Measurements from ENCODE around the gene DUSP8. TPM values are rescaled to one million over a fixed set of nuclear protein-coding genes. Genes with fewer than 3 reads are reported as not detected.

The DUSP8 gene
- polyA plus RNA-seq, 1 of the 3 experiments (the other 2 are of a cell fraction) = 2.0 TPM

DNA sequence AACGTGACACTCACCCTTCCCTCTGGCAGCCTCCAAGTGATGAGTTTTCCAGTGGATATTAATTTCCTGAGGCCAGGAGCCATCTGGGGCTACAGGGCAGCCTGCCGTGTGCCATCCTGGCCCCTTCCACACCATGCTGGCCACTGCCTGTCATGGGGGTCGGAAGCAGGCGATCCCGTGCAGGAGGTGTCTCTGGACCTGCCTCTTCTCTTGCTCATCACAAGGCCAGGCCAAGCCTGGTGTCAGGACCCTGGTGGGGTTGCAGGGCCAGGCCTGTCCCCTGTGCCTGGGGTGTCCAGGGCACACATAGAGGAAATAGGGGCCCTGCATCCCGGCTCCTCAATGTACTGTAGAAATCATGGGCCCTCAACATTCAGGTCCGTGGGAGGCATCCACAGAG is 32.6 kb upstream of the DUSP8 start:
- peaks cover 16% of the 10 kb centered on the region; the same call in 1 of the 2 replicates for H3K27me3 ChIP-seq (ENCODE audit: insufficient read depth)
- H3F3A ChIP-seq (replicated peaks; ENCODE audit: insufficient read depth) = no peaks in the 10 kb centered on the region
- H3K79me2 ChIP-seq (ENCODE audit: insufficient read depth) = no peaks in the 10 kb centered on the region
- H3K36me3 ChIP-seq (replicated peaks in 1 of 2; ENCODE audit: control insufficient read depth in 1 of 2, insufficient read depth in 2 of 2, low read length in 1 of 2) = no peaks in the 10 kb centered on the region
- no peaks in the 10 kb centered on the region for H3K9me2 ChIP-seq
- H3K4me1 ChIP-seq (ENCODE audit: control insufficient read depth in 1 of 2, insufficient read depth in 2 of 2, low read depth in 1 of 2, low read length in 1 of 2) = no peaks in the 10 kb centered on the region
- H3K4me2 ChIP-seq = no peak overlapping the region
- no peak overlapping the region for H3K9ac ChIP-seq
- 0% methylated on average over 1 of the region's 7 CpGs for WGBS (ENCODE audit: low lambda C conversion rate)
- no peaks in the 10 kb centered on the region for H3K9me3 ChIP-seq
- no peaks in the 10 kb centered on the region for H4K20me1 ChIP-seq (ENCODE audit: insufficient read depth)
- ChIA-PET POLR2A (no interaction called here), CTCF (interaction anchor here (1.2 to 1.6 kb wide), 4 partner anchors 8 to 545 kb away, joined by 3 to 7 read pairs (median 6); partner anchors contain the start of gene KRTAP5-5)
- H2AFZ ChIP-seq (ENCODE audit: low read depth) = no peak overlapping the region
- no peak for DNase-seq
- H3K4me3 ChIP-seq (ENCODE audit: low read depth in 2 of 2, low read length in 1 of 2) = no peak overlapping the region
- no peak for TF ChIP-seq POLR2AphosphoS5 (IDR thresholded peaks at IDR 0.05; ENCODE audit: low read depth, low read length)
- no peak for TF ChIP-seq MEF2A (IDR thresholded peaks at IDR 0.05; ENCODE audit: borderline replicate concordance, low read depth)
- no peak for TF ChIP-seq RFX5 (IDR thresholded peaks at IDR 0.05; ENCODE audit: low read length)
- TF ChIP-seq SMC3 (IDR thresholded peaks at IDR 0.05; ENCODE audit: low read depth, low read length) = no peak
- no peak for TF ChIP-seq RXRA (IDR thresholded peaks at IDR 0.05; ENCODE audit: borderline replicate concordance, low read depth)
- no peak for TF ChIP-seq MXI1 (IDR thresholded peaks at IDR 0.05; ENCODE audit: low read depth, low read length)
- no peak for TF ChIP-seq FOXJ3 (CRISPR knock-in tag; IDR thresholded peaks at IDR 0.05)
- H3K27ac ChIP-seq (ENCODE audit: low read depth in 2 of 2, low read length in 1 of 2) = no peak overlapping the region

DNA sequence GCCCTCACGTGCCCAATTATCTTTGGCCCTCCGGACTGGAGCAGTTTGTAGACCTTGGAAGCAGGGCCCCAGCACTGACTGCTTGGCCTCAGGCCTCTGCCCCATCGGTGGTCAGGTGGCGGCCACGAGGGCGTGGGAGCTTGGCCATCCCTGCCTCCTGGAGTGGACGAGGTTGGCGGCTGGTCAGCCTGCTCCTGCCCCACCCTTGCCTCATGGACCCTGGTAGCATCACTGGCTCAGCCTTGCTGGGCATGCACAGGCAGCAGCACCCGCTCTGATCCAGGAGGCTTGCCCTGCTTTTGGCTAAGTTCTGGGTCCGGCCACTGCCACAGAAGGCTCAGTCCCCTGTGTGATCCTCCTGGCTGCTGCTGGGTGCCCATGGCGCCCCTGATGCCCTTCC is 32.1 kb upstream of the DUSP8 start:
- H3K4me3 ChIP-seq (ENCODE audit: low read depth in 2 of 2, low read length in 1 of 2) = no peak overlapping the region
- no peak for TF ChIP-seq SIN3A (IDR thresholded peaks at IDR 0.05; ENCODE audit: borderline replicate concordance, low read depth, low read length)
- TF ChIP-seq FOSL2 (IDR thresholded peaks at IDR 0.05; ENCODE audit: borderline replicate concordance, low read depth) = no peak
- no peak for TF ChIP-seq REST (IDR thresholded peaks at IDR 0.05; ENCODE audit: low read depth, low read length)
- no peak for TF ChIP-seq CTCF (IDR thresholded peaks at IDR 0.05)
- TF ChIP-seq RCOR1 (IDR thresholded peaks at IDR 0.05; ENCODE audit: low read length) = no peak
- TF ChIP-seq JUND (IDR thresholded peaks at IDR 0.05) = no peak
- TF ChIP-seq NRF1 (IDR thresholded peaks at IDR 0.05; ENCODE audit: low read depth, low read length) = no peak
- TF ChIP-seq, protein P1, sequence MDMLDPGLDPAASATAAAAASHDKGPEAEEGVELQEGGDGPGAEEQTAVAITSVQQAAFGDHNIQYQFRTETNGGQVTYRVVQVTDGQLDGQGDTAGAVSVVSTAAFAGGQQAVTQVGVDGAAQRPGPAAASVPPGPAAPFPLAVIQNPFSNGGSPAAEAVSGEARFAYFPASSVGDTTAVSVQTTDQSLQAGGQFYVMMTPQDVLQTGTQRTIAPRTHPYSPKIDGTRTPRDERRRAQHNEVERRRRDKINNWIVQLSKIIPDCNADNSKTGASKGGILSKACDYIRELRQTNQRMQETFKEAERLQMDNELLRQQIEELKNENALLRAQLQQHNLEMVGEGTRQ (IDR thresholded peaks at IDR 0.05; ENCODE audit: borderline replicate concordance, low read depth, low read length) = no peak
- no peak for TF ChIP-seq EP300 (IDR thresholded peaks at IDR 0.05; ENCODE audit: borderline replicate concordance in 1 of 2, low read depth in 1 of 2, low read length in 1 of 2)
- TF ChIP-seq FOXJ3 (CRISPR knock-in tag; IDR thresholded peaks at IDR 0.05) = no peak
- no peak for TF ChIP-seq GATA2 (CRISPR knock-in tag; IDR thresholded peaks at IDR 0.05)
- no peaks in the 10 kb centered on the region for H3K9me2 ChIP-seq
- DNase-seq = no peak
- H3K36me3 ChIP-seq (replicated peaks in 1 of 2; ENCODE audit: control insufficient read depth in 1 of 2, insufficient read depth in 2 of 2, low read length in 1 of 2) = no peaks in the 10 kb centered on the region
- ChIA-PET CTCF (no interaction called here), POLR2A (no interaction called here)
- H4K20me1 ChIP-seq (ENCODE audit: insufficient read depth) = no peaks in the 10 kb centered on the region
- no peaks in the 10 kb centered on the region for H3F3A ChIP-seq (replicated peaks; ENCODE audit: insufficient read depth)
- no peak overlapping the region for H3K4me2 ChIP-seq
- H3K9ac ChIP-seq = no peak overlapping the region
- H3K27ac ChIP-seq (ENCODE audit: low read depth in 2 of 2, low read length in 1 of 2) = no peak overlapping the region
- no peaks in the 10 kb centered on the region for H3K79me2 ChIP-seq (ENCODE audit: insufficient read depth)
- no peaks in the 10 kb centered on the region for H3K4me1 ChIP-seq (ENCODE audit: control insufficient read depth in 1 of 2, insufficient read depth in 2 of 2, low read depth in 1 of 2, low read length in 1 of 2)
- no peak overlapping the region for H2AFZ ChIP-seq (ENCODE audit: low read depth)
- WGBS (ENCODE audit: low lambda C conversion rate) = 38% methylated on average over 1 of the region's 11 CpGs
- H3K27me3 ChIP-seq (ENCODE audit: insufficient read depth) = peaks cover 16% of the 10 kb centered on the region; the same call in 1 of the 2 replicates
- no peaks in the 10 kb centered on the region for H3K9me3 ChIP-seq
